ENCODE results near the gene CROCC2.

- no peak for TF ChIP-seq CTCF (IDR thresholded peaks at IDR 0.05)
- TF ChIP-seq USF2 (IDR thresholded peaks at IDR 0.05; ENCODE audit: borderline replicate concordance, low read depth, low read length): no peak
- TF ChIP-seq FOXJ3 (CRISPR knock-in tag; IDR thresholded peaks at IDR 0.05): no peak
- TF ChIP-seq GABPA (IDR thresholded peaks at IDR 0.05; ENCODE audit: low read depth): no peak
- no peak for TF ChIP-seq RXRA (IDR thresholded peaks at IDR 0.05; ENCODE audit: borderline replicate concordance, low read depth)
- no peak for TF ChIP-seq REST (IDR thresholded peaks at IDR 0.05; ENCODE audit: low read depth, low read length)
- no peak for TF ChIP-seq GATA2 (CRISPR knock-in tag; IDR thresholded peaks at IDR 0.05)
- TF ChIP-seq SMC3 (IDR thresholded peaks at IDR 0.05; ENCODE audit: low read depth, low read length): no peak
- no peak for TF ChIP-seq TEAD4 (IDR thresholded peaks at IDR 0.05; ENCODE audit: borderline replicate concordance, insufficient read depth)
- TF ChIP-seq TCF12 (IDR thresholded peaks at IDR 0.05): no peak
- TF ChIP-seq JUND (IDR thresholded peaks at IDR 0.05): no peak
- no peak for TF ChIP-seq YY1 (IDR thresholded peaks at IDR 0.05; ENCODE audit: low read depth)
These were observed 84.1 kb downstream of the CROCC2 start for GRCh38 chr2:240990266-240990529.
